ENCODE measurements around the gene MAN1A1. TPM values are rescaled to one million over a fixed set of nuclear protein-coding genes. Genes with fewer than 3 reads are reported as not detected.

Gene MAN1A1
- total RNA-seq, 1 experiment from 2014 or later: 0.06 TPM

- Histone ChIP-seq H3K27ac (ENCODE audit: low read depth, low read length, poor library complexity, severe bottlenecking) (no peak overlapping the region), H3K4me3 (ENCODE audit: low read depth, low read length, poor library complexity, severe bottlenecking) (no peak overlapping the region), H3K4me1 (ENCODE audit: insufficient read depth, low read length, poor library complexity, severe bottlenecking) (no peaks in the 10 kb centered on the region), H3K36me3 (ENCODE audit: insufficient read depth, low read length, poor library complexity, severe bottlenecking) (no peaks in the 10 kb centered on the region), H3K27me3 (replicated peaks; ENCODE audit: insufficient read depth, low read depth, low read length, poor library complexity) (no peaks in the 10 kb centered on the region), H3K9me3 (ENCODE audit: low read depth, low read length, poor library complexity, severe bottlenecking) (no peaks in the 10 kb centered on the region)
- CTCF ChIA-PET: no interaction called here
- intact Hi-C loops (cut with micrococcal nuclease; ENCODE audit: unreplicated experiment): no loop called here
- no peak for DNase-seq (ENCODE audit: low spot score)
- POLR2A ChIA-PET (ENCODE audit: low non-redundant PET): no interaction called here
- no peak for TF ChIP-seq CTCF (conservative IDR thresholded peaks at IDR 0.05; ENCODE audit: low read depth, low read length)
- TF ChIP-seq EZH2 (IDR thresholded peaks at IDR 0.05; ENCODE audit: borderline replicate concordance, low read depth, low read length, poor library complexity, severe bottlenecking): no peak
- BruUV-seq (replicated peaks): no TSS peak
These were observed 148.9 kb downstream of the MAN1A1 start for GRCh38 chr6:119200512-119201175.

GRCh38 chr6:119197271-119197670, 152.3 kb downstream of the MAN1A1 start:
- no peak for DNase-seq (ENCODE audit: low spot score)
- no peaks in the 10 kb centered on the region for H3K4me1 ChIP-seq (ENCODE audit: insufficient read depth, low read length, poor library complexity, severe bottlenecking)
- H3K27me3 ChIP-seq (replicated peaks; ENCODE audit: insufficient read depth, low read depth, low read length, poor library complexity): no peaks in the 10 kb centered on the region
- no peaks in the 10 kb centered on the region for H3K36me3 ChIP-seq (ENCODE audit: insufficient read depth, low read length, poor library complexity, severe bottlenecking)
- ChIA-PET CTCF (no interaction called here), POLR2A (ENCODE audit: low non-redundant PET) (no interaction called here)
- BruUV-seq (replicated peaks): no TSS peak
- H3K27ac ChIP-seq (ENCODE audit: low read depth, low read length, poor library complexity, severe bottlenecking): no peak overlapping the region
- intact Hi-C loops (cut with micrococcal nuclease; ENCODE audit: unreplicated experiment): no loop called here
- TF ChIP-seq CTCF (conservative IDR thresholded peaks at IDR 0.05; ENCODE audit: low read depth, low read length): no peak
- no peak for TF ChIP-seq EZH2 (IDR thresholded peaks at IDR 0.05; ENCODE audit: borderline replicate concordance, low read depth, low read length, poor library complexity, severe bottlenecking)
- no peaks in the 10 kb centered on the region for H3K9me3 ChIP-seq (ENCODE audit: low read depth, low read length, poor library complexity, severe bottlenecking)
- H3K4me3 ChIP-seq (ENCODE audit: low read depth, low read length, poor library complexity, severe bottlenecking): no peak overlapping the region

DNA sequence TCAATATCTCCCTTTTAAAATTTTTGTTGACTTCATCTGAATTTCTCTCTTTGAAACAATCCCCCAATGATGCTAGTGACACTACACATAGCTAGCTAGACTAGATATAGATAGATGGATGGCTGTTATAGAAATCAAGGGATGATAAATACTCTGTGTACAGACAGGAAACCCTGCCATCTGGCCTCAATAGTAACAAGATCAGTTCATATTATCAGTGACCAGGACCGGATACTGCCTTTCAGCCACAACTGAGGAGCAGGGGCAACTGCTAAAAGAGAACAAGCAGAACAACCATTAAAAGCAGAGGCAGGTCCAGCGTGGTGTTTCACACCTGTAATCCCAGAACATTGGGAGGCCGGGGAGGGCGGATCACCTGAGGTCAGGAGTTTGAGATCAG, 152.8 kb downstream of the MAN1A1 start:
- no TSS peak for BruUV-seq (replicated peaks)
- TF ChIP-seq EZH2 (IDR thresholded peaks at IDR 0.05; ENCODE audit: borderline replicate concordance, low read depth, low read length, poor library complexity, severe bottlenecking) (no peak), CTCF (conservative IDR thresholded peaks at IDR 0.05; ENCODE audit: low read depth, low read length) (no peak)
- ChIA-PET CTCF (no interaction called here), POLR2A (ENCODE audit: low non-redundant PET) (no interaction called here)
- Histone ChIP-seq H3K4me1 (ENCODE audit: insufficient read depth, low read length, poor library complexity, severe bottlenecking) (no peaks in the 10 kb centered on the region), H3K27me3 (replicated peaks; ENCODE audit: insufficient read depth, low read depth, low read length, poor library complexity) (no peaks in the 10 kb centered on the region), H3K27ac (ENCODE audit: low read depth, low read length, poor library complexity, severe bottlenecking) (no peak overlapping the region), H3K9me3 (ENCODE audit: low read depth, low read length, poor library complexity, severe bottlenecking) (no peaks in the 10 kb centered on the region), H3K36me3 (ENCODE audit: insufficient read depth, low read length, poor library complexity, severe bottlenecking) (no peaks in the 10 kb centered on the region), H3K4me3 (ENCODE audit: low read depth, low read length, poor library complexity, severe bottlenecking) (no peak overlapping the region)
- no peak for DNase-seq (ENCODE audit: low spot score)
- intact Hi-C loops (cut with micrococcal nuclease; ENCODE audit: unreplicated experiment): no loop called here

Measured in A673 (cell line).